ENCODE results near the gene FES.

- TF ChIP-seq, protein P1, sequence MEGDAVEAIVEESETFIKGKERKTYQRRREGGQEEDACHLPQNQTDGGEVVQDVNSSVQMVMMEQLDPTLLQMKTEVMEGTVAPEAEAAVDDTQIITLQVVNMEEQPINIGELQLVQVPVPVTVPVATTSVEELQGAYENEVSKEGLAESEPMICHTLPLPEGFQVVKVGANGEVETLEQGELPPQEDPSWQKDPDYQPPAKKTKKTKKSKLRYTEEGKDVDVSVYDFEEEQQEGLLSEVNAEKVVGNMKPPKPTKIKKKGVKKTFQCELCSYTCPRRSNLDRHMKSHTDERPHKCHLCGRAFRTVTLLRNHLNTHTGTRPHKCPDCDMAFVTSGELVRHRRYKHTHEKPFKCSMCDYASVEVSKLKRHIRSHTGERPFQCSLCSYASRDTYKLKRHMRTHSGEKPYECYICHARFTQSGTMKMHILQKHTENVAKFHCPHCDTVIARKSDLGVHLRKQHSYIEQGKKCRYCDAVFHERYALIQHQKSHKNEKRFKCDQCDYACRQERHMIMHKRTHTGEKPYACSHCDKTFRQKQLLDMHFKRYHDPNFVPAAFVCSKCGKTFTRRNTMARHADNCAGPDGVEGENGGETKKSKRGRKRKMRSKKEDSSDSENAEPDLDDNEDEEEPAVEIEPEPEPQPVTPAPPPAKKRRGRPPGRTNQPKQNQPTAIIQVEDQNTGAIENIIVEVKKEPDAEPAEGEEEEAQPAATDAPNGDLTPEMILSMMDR (IDR thresholded peaks at IDR 0.05), result no peak
- no peak for TF ChIP-seq POLR2A (IDR thresholded peaks at IDR 0.05)
Observed at GRCh38 chr15:90871716-90872485, 12.4 kb upstream of the FES start.
